Tibial nerve (tissue), 4 donors: ENCODE results near the gene TMED10. TPM values are rescaled to one million over a fixed set of nuclear protein-coding genes. Genes with fewer than 3 reads are reported as not detected.

Experiments
- DNase-seq, 2 donors: peaks; one replicate each; pipeline ENCODE4 v3.0.0-alpha.2; 2019; ENCODE audit warnings: low spot score in 2 of 2
- H3K27ac ChIP-seq, 4 donors: fragments of 200-600 bp; sonication (generic) in 3 of 4; one replicate each; pipeline ENCODE4 v1.5.1; 2017 to 2019; ENCODE audit warnings: mild to moderate bottlenecking in 1 of 4
- H3K27me3 ChIP-seq, 2 donors: fragments of 200-600 bp; sonication (generic) in 1 of 2; one replicate each; pipeline versions ENCODE4 v1.5.1 to v1.6.0; 2017 to 2019
- H3K36me3 ChIP-seq, 3 donors: fragments of 200-600 bp; sonication (generic); one replicate each; pipeline ENCODE4 v1.5.1; 2018 to 2019
- H3K4me1 ChIP-seq, 4 donors: fragments of 200-600 bp; sonication (generic) in 3 of 4; one replicate each; pipeline ENCODE4 v1.5.1; 2017 to 2019
- H3K4me3 ChIP-seq, 4 donors: fragments of 200-600 bp; sonication (generic) in 3 of 4; one replicate each; pipeline ENCODE4 v1.5.1; 2017 to 2019; ENCODE audit warnings: mild to moderate bottlenecking in 1 of 4, moderate library complexity in 1 of 4
- H3K9me3 ChIP-seq, 4 donors: fragments of 200-600 bp; sonication (generic) in 3 of 4; one replicate each; pipeline ENCODE4 v1.5.1; 2017 to 2019
- CTCF ChIP-seq, 5 experiments: fragments of 200-600 bp in 3 of 5; fragments of 450-650 bp in 2 of 5; sonication (generic) in 3 of 5; IDR thresholded peaks; one replicate each; pipeline ENCODE4 v1.5.1; 2016 to 2019; ENCODE audit warnings: antibody characterized with exemption in 5 of 5, mild to moderate bottlenecking in 3 of 5, moderate library complexity in 2 of 5
- EP300 ChIP-seq, 2 donors: sonication (generic); formaldehyde crosslinking; IDR thresholded peaks; one replicate each; pipeline ENCODE4 v1.6.1; 2017; ENCODE audit warnings: antibody characterized with exemption in 2 of 2, mild to moderate bottlenecking in 1 of 2
- POLR2A ChIP-seq, 2 donors: fragments of 450-650 bp; IDR thresholded peaks; one replicate each; pipeline ENCODE4 v1.6.1; 2017; ENCODE audit warnings: antibody characterized with exemption in 2 of 2, mild to moderate bottlenecking in 2 of 2, moderate library complexity in 2 of 2
- WGBS, 2 donors: methylation state at CpG; one replicate each; pipeline ENCODE4 v1.1.5; 2018; 5-methylcytosine and 5-hydroxymethylcytosine counted together
- total RNA-seq, 4 donors: library from RNA; depleted of rRNA; stranded (reverse); fragments of >200 nt; gene quantifications; one replicate each; pipeline ENCODE4 v1.1.0, GENCODE V29; 2016

The TMED10 gene
- total RNA-seq, 4 donors from 2014 or later = 262 to 296 (median 280) TPM

GRCh38 chr14:75123991-75124390 lies 52.4 kb downstream of the TMED10 start:
- Histone ChIP-seq H3K27ac (peak overlapping the region in 2 of 4 donors; percentile 20 to 55), H3K9me3 (no peaks in the 10 kb centered on the region), H3K27me3 (no peaks in the 10 kb centered on the region), H3K4me3 (no peak overlapping the region), H3K36me3 (peaks cover 0 to 32% (median 0%) of the 10 kb centered on the region in 3 donors), H3K4me1 (peaks cover 4 to 54% (median 17%) of the 10 kb centered on the region in 4 donors)
- TF ChIP-seq POLR2A (IDR thresholded peaks at IDR 0.05) (no peak), EP300 (IDR thresholded peaks at IDR 0.05) (peak in 1 of 2 donors; percentile 61)
- WGBS, 2 donors = 25 to 46% methylated on average over 7 of the region's 7 CpGs
- no peak for DNase-seq

GRCh38 chr14:75121552-75121951 lies 54.9 kb downstream of the TMED10 start:
- H3K27me3 ChIP-seq = no peaks in the 10 kb centered on the region
- H3K9me3 ChIP-seq = no peaks in the 10 kb centered on the region
- TF ChIP-seq EP300 (IDR thresholded peaks at IDR 0.05) (no peak), CTCF (IDR thresholded peaks at IDR 0.05) (no peak), POLR2A (IDR thresholded peaks at IDR 0.05) (no peak)
- H3K4me3 ChIP-seq = no peak overlapping the region
- WGBS, 2 donors = 90 to 94% methylated on average over 7 of the region's 7 CpGs
- H3K27ac ChIP-seq = no peak overlapping the region
- peaks cover 0 to 37% (median 8%) of the 10 kb centered on the region in 4 donors for H3K4me1 ChIP-seq
- peaks cover 0 to 56% (median 0%) of the 10 kb centered on the region in 3 donors for H3K36me3 ChIP-seq
- no peak for DNase-seq

- DNase-seq = no peak
- Histone ChIP-seq H3K4me1 (peaks cover 0 to 30% (median 4%) of the 10 kb centered on the region in 4 donors), H3K9me3 (no peaks in the 10 kb centered on the region), H3K27me3 (no peaks in the 10 kb centered on the region), H3K36me3 (peaks cover 0 to 65% (median 0%) of the 10 kb centered on the region in 3 donors), H3K4me3 (no peak overlapping the region), H3K27ac (no peak overlapping the region)
- 61 to 68% methylated on average over 3 of the region's 3 CpGs for WGBS, 2 donors
- TF ChIP-seq POLR2A (IDR thresholded peaks at IDR 0.05) (no peak), CTCF (IDR thresholded peaks at IDR 0.05) (no peak), EP300 (IDR thresholded peaks at IDR 0.05) (no peak)
These were observed 55.7 kb downstream of the TMED10 start for GRCh38 chr14:75120541-75121291.

- no peaks in the 10 kb centered on the region for H3K9me3 ChIP-seq
- DNase-seq = no peak
- H3K4me3 ChIP-seq = no peak overlapping the region
- H3K27ac ChIP-seq = no peak overlapping the region
- no peak for TF ChIP-seq CTCF (IDR thresholded peaks at IDR 0.05)
- no peak for TF ChIP-seq POLR2A (IDR thresholded peaks at IDR 0.05)
- no peak for TF ChIP-seq EP300 (IDR thresholded peaks at IDR 0.05)
- no peaks in the 10 kb centered on the region for H3K27me3 ChIP-seq
- peaks cover 0 to 14% (median 0%) of the 10 kb centered on the region in 4 donors for H3K4me1 ChIP-seq
- WGBS, 2 donors = 94 to 98% methylated on average over 2 of the region's 2 CpGs
- H3K36me3 ChIP-seq = peaks cover 0 to 81% (median 0%) of the 10 kb centered on the region in 3 donors
These were observed 57.4 kb downstream of the TMED10 start for GRCh38 chr14:75119056-75119455.

GRCh38 chr14:75113932-75114539 lies 62.4 kb downstream of the TMED10 start:
- Histone ChIP-seq H3K27me3 (no peaks in the 10 kb centered on the region), H3K36me3 (peaks cover 0 to 100% (median 3%) of the 10 kb centered on the region in 3 donors), H3K9me3 (no peaks in the 10 kb centered on the region), H3K27ac (no peak overlapping the region), H3K4me3 (no peak overlapping the region), H3K4me1 (no peaks in the 10 kb centered on the region)
- DNase-seq = no peak
- WGBS, 2 donors = 83 to 88% methylated on average over 5 of the region's 5 CpGs
- TF ChIP-seq CTCF (IDR thresholded peaks at IDR 0.05) (no peak), EP300 (IDR thresholded peaks at IDR 0.05) (no peak), POLR2A (IDR thresholded peaks at IDR 0.05) (no peak)
